ENCODE measurements around the gene LHX2. TPM values are rescaled to one million over a fixed set of nuclear protein-coding genes. Genes with fewer than 3 reads are reported as not detected.
A peak's percentile ranks its signal among the peaks of the same experiment; 100 is the strongest.

LHX2 gene
- total RNA-seq, 1 donor from 2014 or later, result not detected

DNA sequence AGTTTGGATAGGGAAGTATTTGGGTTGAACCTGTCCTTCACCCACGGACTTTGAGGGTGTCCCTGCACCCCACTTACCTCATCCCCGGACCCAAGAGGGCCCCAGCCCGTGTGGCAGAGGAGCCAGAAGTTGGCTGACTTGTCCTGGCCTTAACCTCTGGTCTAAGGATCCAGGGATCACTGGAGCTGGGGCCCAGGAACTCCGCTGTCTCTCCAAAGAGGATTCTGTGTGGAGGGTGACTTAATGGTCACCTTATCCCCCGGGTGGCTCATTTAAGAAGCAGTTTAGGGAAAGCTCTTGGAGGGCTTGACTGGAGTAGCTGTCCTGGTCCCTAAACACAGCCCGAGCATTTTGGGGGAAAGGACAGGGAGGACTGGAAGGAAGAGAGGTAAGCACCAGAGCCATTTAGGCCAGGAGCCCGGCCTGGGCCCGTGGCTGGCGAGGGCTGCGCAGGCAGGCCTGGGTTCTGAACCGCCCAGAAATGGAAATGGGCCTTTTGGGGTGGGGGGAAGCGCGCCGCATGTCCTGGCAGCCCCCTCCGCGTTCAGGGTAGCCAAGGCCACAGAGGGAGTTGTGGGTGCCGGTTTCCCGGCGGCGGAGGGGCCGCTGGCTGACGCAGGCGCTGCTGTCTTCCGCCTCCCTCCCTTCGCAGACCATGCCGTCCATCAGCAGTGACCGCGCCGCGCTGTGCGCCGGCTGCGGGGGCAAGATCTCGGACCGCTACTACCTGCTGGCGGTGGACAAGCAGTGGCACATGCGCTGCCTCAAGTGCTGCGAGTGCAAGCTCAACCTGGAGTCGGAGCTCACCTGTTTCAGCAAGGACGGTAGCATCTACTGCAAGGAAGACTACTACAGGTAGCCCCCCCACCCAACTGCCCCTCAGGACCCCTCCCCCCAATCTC lies 2.0 kb downstream of the LHX2 start:
- Mint-ChIP-seq H3K9me3 (peaks cover 14% of the 10 kb centered on the region), H3K27ac (peak overlapping the region; percentile 45), H3K4me3 (no peak overlapping the region), H3K4me1 (peaks cover 11% of the 10 kb centered on the region), H3K36me3 (ENCODE audit: low read depth) (peaks cover 16% of the 10 kb centered on the region), H3K27me3 (peaks cover 58% of the 10 kb centered on the region)
- DNase-seq, result no peak
- intact Hi-C loops (cut with micrococcal nuclease), result loop anchor here (10.0 kb wide), 1 partner anchor 491 kb away; the partner anchor contains the start of gene NR5A1

DNA sequence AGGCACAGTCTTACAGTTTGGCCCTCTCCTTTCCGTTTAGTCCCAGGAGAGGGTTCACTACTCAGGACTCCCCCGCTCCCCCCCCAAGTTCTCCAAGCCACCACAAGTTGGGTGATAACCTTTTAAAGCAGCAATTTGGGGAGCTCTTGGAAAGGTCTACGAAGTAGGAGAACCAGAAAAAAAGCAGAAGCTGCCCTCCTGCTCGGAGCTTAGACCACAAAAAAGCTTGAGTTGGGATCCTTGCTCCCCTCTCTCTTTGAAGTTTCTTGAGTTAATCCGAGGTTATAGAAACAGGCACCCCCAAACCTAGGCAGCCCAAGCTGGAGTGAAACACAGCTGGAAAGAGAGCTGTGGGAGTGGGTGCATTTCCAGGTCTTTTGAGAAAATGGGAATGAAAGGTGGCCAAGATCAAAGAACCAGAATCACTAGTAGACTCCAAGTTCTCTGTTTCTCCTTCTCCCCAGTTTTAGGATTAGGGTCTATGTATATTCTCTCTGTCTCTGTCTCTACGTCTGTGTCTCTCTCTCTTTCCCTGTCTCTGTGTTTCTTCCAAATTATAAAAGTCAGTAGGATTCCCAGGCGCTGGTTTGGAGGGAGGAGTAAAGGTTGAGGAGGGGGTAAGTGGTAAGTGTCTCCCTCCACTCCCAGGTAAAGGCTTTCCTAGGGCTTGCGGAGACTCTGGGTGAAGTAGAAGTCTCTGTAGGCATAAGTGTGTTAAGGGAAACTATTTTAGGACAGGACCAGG lies 2.8 kb downstream of the LHX2 start:
- Mint-ChIP-seq H3K27me3 (peaks cover 59% of the 10 kb centered on the region), H3K9me3 (peaks cover 14% of the 10 kb centered on the region), H3K4me1 (peaks cover 9% of the 10 kb centered on the region), H3K27ac (peak overlapping the region; percentile 54), H3K36me3 (ENCODE audit: low read depth) (peaks cover 15% of the 10 kb centered on the region), H3K4me3 (no peak overlapping the region)
- DNase-seq, result no peak
- intact Hi-C loops (cut with micrococcal nuclease), result loop anchor here (10.0 kb wide), 1 partner anchor 490 kb away; the partner anchor contains the start of gene NR5A1

DNA sequence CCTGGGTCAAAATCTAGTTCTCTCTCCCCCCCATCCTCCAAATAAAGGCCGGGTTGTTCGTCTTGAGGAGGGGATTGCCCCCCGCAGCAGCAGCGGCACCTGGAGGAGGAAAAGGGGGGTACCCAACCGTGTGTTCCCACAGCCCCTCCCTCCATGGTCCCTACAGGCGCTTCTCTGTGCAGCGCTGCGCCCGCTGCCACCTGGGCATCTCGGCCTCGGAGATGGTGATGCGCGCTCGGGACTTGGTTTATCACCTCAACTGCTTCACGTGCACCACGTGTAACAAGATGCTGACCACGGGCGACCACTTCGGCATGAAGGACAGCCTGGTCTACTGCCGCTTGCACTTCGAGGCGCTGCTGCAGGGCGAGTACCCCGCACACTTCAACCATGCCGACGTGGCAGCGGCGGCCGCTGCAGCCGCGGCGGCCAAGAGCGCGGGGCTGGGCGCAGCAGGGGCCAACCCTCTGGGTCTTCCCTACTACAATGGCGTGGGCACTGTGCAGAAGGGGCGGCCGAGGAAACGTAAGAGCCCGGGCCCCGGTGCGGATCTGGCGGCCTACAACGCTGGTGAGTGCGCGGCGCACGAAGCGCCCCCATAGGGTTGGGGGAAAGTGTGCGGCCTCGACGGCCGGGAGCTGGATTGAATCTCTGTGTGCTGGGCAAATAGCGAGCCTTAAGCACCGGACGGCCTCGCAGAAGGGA lies 3.5 kb downstream of the LHX2 start:
- Mint-ChIP-seq H3K27ac (no peak overlapping the region), H3K36me3 (ENCODE audit: low read depth) (peaks cover 10% of the 10 kb centered on the region), H3K4me1 (peaks cover 7% of the 10 kb centered on the region), H3K27me3 (peaks cover 58% of the 10 kb centered on the region), H3K4me3 (no peak overlapping the region), H3K9me3 (peaks cover 9% of the 10 kb centered on the region)
- no peak for DNase-seq
- intact Hi-C loops (cut with micrococcal nuclease), result loop anchor here (10.0 kb wide), 1 partner anchor 490 kb away; the partner anchor contains the start of gene NR5A1

DNA sequence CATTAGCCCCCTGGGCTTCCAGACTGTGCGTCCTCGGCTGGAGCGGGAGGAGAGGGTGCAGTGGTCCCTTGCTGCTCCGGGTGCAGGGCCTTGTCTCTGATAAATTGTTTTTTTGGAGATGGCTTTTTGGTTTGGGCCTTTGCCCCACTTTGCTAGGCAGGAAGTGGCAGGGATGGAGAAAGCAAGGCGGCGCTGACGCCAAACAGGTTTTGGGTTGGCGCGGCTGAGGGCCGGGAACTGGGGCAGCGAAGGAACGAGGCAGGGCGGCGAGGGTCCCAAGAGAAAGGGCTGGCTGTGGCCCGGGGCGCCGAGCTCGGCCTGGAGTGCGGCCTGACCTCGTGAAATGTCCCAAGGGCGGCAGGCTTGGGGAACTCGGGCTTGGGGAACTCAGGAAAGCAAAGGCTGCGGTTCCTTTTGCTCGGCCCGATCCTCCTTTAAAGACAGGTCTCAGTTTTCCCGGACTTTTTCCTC lies 4.1 kb downstream of the LHX2 start:
- no peak for DNase-seq
- Mint-ChIP-seq H3K27ac (no peak overlapping the region), H3K36me3 (ENCODE audit: low read depth) (peaks cover 8% of the 10 kb centered on the region), H3K9me3 (peaks cover 4% of the 10 kb centered on the region), H3K4me3 (no peak overlapping the region), H3K27me3 (peaks cover 58% of the 10 kb centered on the region), H3K4me1 (peaks cover 7% of the 10 kb centered on the region)
- intact Hi-C loops (cut with micrococcal nuclease), result loop anchor here (10.0 kb wide), 1 partner anchor 489 kb away; the partner anchor contains the start of gene NR5A1

DNA sequence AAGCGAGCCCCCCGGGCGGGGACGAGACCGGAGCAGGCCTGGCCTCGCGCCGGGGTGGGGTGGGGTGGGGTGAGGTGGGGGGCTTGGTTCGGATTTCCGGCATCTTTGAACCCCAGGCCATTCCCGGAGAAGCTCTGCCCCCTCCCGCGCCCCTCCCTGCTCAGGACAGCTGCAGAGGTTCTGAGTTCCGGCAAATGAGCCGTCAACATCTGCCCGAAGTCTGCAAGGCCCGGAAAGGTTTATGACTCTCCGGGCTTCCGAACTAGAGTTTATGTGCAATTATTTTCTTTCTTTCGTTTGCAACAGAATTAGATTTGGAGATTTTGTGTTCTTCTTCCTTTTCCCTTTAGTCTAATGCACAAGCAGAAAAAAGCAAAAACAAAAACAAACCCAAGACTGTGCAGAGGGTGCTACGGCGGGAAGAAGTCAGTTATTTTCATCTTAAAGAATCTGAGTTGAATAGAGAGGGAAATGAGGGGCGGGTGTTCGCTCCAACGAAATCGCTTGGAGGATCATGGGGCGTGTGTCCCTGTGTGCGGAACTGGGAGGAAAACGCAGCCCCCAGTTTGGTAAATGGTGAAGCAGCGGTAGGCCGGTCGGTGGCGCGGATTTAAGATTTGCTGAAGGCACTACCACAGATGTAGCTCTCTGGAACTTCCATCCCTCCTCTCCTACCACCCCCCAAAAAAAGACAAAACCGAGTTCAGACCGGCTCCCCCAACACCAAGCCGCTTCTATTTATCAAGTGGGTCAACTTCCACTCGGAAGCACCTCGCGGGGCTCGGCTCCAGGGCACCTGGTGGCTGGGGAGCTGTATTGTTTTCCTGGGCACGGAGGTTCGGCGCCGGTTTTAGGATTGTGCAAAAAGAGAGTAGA lies 4.8 kb downstream of the LHX2 start:
- DNase-seq, result peak; percentile 66
- intact Hi-C loops (cut with micrococcal nuclease), result loop anchor here (1.0 to 10.0 kb wide), 2 partner anchors 8 to 488 kb away; partner anchors contain the start of gene NR5A1
- peaks cover 8% of the 10 kb centered on the region for H3K36me3 Mint-ChIP-seq (ENCODE audit: low read depth)
- H3K9me3 Mint-ChIP-seq, result peaks cover 4% of the 10 kb centered on the region
- H3K4me1 Mint-ChIP-seq, result peaks cover 7% of the 10 kb centered on the region
- peak overlapping the region; percentile 39 for H3K4me3 Mint-ChIP-seq
- H3K27ac Mint-ChIP-seq, result peak overlapping the region; percentile 84
- peaks cover 62% of the 10 kb centered on the region for H3K27me3 Mint-ChIP-seq

DNA sequence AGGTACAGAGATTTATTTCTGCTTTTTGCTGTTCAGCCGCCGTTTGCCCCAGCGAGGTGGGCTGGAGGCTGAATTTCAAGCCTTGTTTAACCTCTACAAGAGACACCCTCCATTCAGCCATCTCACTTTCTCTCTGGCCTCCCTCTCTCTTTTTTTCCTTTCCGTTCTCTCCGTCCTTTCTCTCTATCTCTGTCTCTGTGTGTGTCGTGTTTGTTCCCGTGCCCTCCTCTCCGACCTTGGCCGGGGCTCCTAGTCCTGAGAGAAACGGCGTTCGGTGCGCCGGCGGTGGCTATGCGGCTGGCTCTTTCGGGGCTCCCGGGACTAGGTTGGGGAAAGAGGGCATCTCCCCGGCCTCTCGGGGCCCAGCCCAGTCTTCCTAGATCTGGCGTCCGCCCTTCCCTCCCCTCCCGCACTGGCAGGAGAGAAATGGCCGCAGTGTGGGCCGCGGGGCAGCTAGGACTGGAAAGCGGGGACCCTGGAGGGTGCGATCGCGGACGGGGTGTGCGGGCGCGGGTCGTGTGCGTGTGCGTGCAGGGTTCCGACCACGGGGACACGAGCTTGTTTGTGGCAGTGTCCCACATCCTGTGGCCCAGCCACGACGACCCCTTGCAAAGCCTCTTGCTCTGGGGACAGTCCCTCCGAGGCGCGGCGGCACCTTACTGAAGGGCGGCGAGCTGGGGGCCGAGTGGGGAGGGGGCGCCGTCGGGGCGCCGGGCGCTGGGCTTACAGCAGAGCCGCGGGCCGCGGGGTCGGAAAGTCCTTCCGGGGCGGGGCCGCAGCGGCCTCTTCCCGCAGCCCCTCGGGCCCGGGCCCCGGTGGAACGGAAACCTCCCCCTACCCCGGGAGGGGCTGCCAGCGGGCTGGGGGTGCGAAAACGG lies 5.7 kb downstream of the LHX2 start:
- peak overlapping the region; percentile 84 for H3K27ac Mint-ChIP-seq
- peak; percentile 60 for DNase-seq
- H3K36me3 Mint-ChIP-seq (ENCODE audit: low read depth), result peaks cover 8% of the 10 kb centered on the region
- intact Hi-C loops (cut with micrococcal nuclease), result loop anchor here (1.0 to 10.0 kb wide), 2 partner anchors 9 to 488 kb away; partner anchors contain the start of gene NR5A1
- peaks cover 71% of the 10 kb centered on the region for H3K27me3 Mint-ChIP-seq
- H3K4me3 Mint-ChIP-seq, result peak overlapping the region; percentile 39
- peaks cover 7% of the 10 kb centered on the region for H3K4me1 Mint-ChIP-seq
- H3K9me3 Mint-ChIP-seq, result peaks cover 4% of the 10 kb centered on the region

DNA sequence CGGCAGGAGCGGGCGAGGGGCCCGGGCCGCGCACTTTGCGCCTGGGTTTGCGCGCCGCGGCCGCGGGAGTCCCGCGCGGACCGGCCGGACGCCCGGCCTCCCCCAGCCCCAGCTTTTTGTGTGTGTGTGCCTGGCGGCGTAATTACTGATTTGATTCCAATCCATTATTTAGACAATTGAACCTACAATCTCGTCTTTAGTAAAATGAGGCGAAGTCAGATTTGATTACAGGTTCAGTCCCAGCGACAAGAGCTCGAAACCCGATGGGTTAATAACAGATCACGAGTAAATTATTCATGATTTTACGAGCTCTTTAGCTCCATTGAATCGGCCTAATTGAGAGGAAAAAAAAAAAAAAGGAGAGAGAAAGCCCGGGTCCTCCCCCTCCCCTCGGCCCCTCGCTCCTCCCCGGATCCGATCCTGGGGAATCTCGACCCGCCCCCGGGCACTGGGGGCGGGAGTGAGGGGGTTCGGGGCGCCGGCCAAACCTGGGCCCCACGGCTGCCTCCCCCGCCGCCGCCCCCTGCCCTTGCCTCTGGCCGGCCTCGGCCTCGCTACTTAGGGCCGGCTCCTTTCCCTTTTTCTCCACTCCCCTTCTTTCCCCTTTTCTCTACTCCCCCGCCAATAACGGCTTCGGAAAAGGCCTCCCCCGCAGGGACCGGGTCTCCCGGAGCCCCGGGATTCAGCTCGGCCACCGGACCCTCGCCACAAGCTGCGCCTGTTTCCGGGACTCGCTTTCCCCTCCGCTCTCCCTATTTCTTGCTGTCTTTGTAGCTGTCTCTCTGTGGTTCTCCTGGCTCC lies 6.6 kb downstream of the LHX2 start:
- H3K4me1 Mint-ChIP-seq, result peaks cover 9% of the 10 kb centered on the region
- peak overlapping the region; percentile 23 for H3K4me3 Mint-ChIP-seq
- H3K27ac Mint-ChIP-seq, result peak overlapping the region; percentile 79
- peaks cover 4% of the 10 kb centered on the region for H3K9me3 Mint-ChIP-seq
- intact Hi-C loops (cut with micrococcal nuclease), result loop anchor here (1.0 to 10.0 kb wide), 3 partner anchors 10 to 487 kb away; partner anchors contain the start of gene NR5A1
- DNase-seq, result no peak
- H3K36me3 Mint-ChIP-seq (ENCODE audit: low read depth), result peaks cover 8% of the 10 kb centered on the region
- peaks cover 77% of the 10 kb centered on the region for H3K27me3 Mint-ChIP-seq

DNA sequence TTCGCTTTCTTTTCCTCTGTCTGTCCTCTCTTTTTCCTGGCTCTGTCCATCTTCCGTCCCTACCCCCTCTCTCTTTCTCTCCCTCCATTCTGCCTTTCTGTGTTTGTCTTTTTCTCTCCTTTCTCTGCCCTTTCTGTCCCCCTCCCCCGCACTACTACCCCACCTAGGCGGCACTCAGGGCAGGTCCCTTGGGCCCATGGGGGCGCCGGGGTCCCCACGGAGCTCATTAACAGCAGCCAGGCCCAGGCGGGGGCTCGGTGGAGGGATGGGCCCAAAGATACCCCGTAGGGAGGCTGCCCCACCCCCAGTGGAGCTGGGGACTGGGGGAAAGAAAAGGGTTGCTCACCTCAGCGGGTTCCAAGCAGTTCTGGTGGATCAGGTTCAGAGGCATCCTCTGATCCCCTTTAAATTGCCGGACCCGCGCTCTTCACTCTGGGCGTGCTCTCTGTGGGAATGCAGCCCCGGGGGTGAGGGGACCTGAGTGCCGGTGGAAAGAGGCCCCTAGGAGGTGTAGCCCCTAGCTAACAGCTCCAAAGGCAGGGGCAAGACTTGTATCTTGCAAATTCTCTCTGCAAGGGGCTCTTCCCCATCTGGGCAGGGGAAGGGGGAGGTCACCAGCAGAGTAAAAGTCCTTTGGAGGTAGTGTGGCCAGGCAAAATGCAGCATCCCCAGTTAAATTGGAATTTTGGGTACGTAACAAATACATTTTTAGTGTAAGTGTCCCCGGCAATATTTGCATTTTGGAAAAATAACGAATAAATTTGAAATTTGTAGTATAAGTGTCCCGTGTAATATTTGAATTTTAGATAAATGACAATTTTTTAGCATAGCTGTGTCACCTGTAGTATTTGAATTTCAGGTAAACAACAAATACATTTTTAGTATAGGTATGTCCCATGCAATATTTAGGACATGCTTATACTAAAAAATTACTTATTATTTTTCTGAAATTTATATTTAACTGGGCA lies 7.4 kb downstream of the LHX2 start:
- peak overlapping the region; percentile 23 for H3K4me3 Mint-ChIP-seq
- H3K27me3 Mint-ChIP-seq, result peaks cover 78% of the 10 kb centered on the region
- no peak for DNase-seq
- intact Hi-C loops (cut with micrococcal nuclease), result loop anchor here (2.0 to 10.0 kb wide), 2 partner anchors 18 to 486 kb away; partner anchors contain the start of gene NR5A1
- H3K9me3 Mint-ChIP-seq, result peaks cover 4% of the 10 kb centered on the region
- peak overlapping the region; percentile 79 for H3K27ac Mint-ChIP-seq
- peaks cover 9% of the 10 kb centered on the region for H3K4me1 Mint-ChIP-seq
- peaks cover 8% of the 10 kb centered on the region for H3K36me3 Mint-ChIP-seq (ENCODE audit: low read depth)

DNA sequence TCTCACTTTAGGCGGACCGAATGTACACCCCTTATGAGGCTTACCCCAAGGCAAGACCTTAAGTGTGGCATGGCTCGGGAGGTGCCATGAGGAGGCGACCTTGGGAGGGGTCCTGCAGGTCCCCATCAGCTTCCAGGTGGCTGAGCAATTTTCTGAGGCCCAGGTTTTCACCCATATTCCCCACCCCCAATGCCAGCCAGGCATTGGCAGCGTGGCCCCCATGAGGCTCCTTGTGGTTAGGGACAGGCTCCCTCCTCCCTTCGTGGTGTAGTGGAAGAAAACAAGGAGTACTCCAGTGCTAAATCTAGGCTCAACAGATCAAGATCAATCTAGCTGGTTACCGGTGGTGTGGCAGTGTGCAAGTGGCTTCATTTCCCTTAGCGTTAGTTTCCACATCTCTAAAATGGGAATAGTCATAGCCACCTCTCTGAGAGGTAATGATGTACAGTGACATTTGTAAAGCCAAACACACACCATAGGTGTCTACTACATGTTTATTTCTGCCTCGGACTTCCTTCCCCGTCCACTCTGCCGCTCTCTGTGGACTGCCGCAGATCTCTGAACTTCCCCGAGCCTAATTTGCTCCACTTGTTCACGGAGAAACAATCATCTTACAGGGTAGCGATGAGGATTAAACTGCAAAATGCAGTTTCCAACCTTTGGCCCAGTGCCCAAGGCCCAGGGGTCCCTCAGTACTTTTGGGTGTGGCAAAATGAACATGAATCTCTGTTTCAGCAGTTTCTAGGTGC lies 8.4 kb downstream of the LHX2 start:
- Mint-ChIP-seq H3K4me1 (peaks cover 9% of the 10 kb centered on the region), H3K27ac (no peak overlapping the region), H3K9me3 (peaks cover 4% of the 10 kb centered on the region), H3K27me3 (peaks cover 78% of the 10 kb centered on the region), H3K4me3 (no peak overlapping the region), H3K36me3 (ENCODE audit: low read depth) (peaks cover 6% of the 10 kb centered on the region)
- no peak for DNase-seq
- intact Hi-C loops (cut with micrococcal nuclease), result loop anchor here (2.0 to 10.0 kb wide), 2 partner anchors 19 to 485 kb away; partner anchors contain the start of gene NR5A1

Measured in activated CD4-positive, alpha-beta T cell treated with anti-CD3 and anti-CD28 coated beads, Interleukin-2, amount 10 ng/mL, durations not matched to agents 24 days and 14 days (primary cell).